Gastrocnemius medialis (tissue), 4 donors: ENCODE measurements around the gene TMEM123.

Experiments used
- CTCF ChIP-seq, 5 experiments: fragments of 450-650 bp in 3 of 5; fragments of 200-600 bp in 2 of 5; sonication (generic) in 2 of 5; IDR thresholded peaks in 4 of 5; conservative IDR thresholded peaks in 1 of 5; 1 replicate in 4 of 5; 2 replicates in 1 of 5; pipeline ENCODE4 v1.5.1; 2016 to 2019; ENCODE audit warnings: antibody characterized with exemption in 5 of 5, mild to moderate bottlenecking in 3 of 5, moderate library complexity in 3 of 5
- POLR2A ChIP-seq, 2 donors: fragments of 450-650 bp; IDR thresholded peaks; one replicate each; pipeline ENCODE4 v1.6.1; 2017; ENCODE audit warnings: antibody characterized with exemption in 2 of 2, mild to moderate bottlenecking in 2 of 2, moderate library complexity in 2 of 2

- TF ChIP-seq CTCF (IDR thresholded peaks at IDR 0.05 in 4 of 5, conservative IDR thresholded peaks at IDR 0.05 in 1 of 5) (no peak), POLR2A (IDR thresholded peaks at IDR 0.05) (no peak)
These were observed 14.8 kb downstream of the TMEM123 start for GRCh38 chr11:102437727-102438126.
